ENCODE results near the gene PDCD11. TPM values are rescaled to one million over a fixed set of nuclear protein-coding genes. Genes with fewer than 3 reads are reported as not detected.
"Not testable (repeated sequence)": the region's sequence is repeated elsewhere in the genome, so short reads cannot be mapped to it uniquely, and the experiment has no call there.

Gene PDCD11
- 73.4 TPM for polyA plus RNA-seq (2012; ENCODE audit: insufficient read depth, insufficient read length, low read depth)

GRCh38 chr10:103396067-103396788 is at the start of gene PDCD11, which contains the start of gene ATP5MK:
TSS of gene PDCD11 (plus strand) at chr10:103396626. CDS start at chr10:103398427, 1,801 bp downstream.
TSS of gene ATP5MK (minus strand) at chr10:103396475. CDS start at chr10:103392457, 4,018 bp downstream.
- Histone ChIP-seq H3K4me1 (no peaks in the 10 kb centered on the region), H3K27me3 (no peaks in the 10 kb centered on the region), H3K36me3 (peaks cover 52% of the 10 kb centered on the region), H3K4me3 (ENCODE audit: low read depth, low read length) (peak within 1 kb of the TSS; percentile 89), H3K9me3 (no peaks in the 10 kb centered on the region)
- peak; percentile 24; the same call in 1 of the 2 replicates for TF ChIP-seq CTCF (IDR thresholded peaks at IDR 0.05; ENCODE audit: low read depth, low read length)
- peak; percentile 96 for DNase-seq

GRCh38 chr10:103350175-103350516 is 46.3 kb upstream of the PDCD11 start:
- DNase-seq = no peak

GRCh38 chr10:103350517-103351260 is 45.7 kb upstream of the PDCD11 start, which contains the start of gene PCGF6:
TSS of gene PCGF6 (minus strand) at chr10:103351140. CDS start at chr10:103351066, 74 bp downstream.
- H3K27me3 ChIP-seq = no peaks in the 10 kb centered on the region
- no peak for TF ChIP-seq CTCF (IDR thresholded peaks at IDR 0.05; ENCODE audit: low read depth, low read length)
- no peaks in the 10 kb centered on the region for H3K4me1 ChIP-seq
- peaks cover 30% of the 10 kb centered on the region for H3K36me3 ChIP-seq
- no peaks in the 10 kb centered on the region for H3K9me3 ChIP-seq
- DNase-seq = peak; percentile 92
- H3K4me3 ChIP-seq (ENCODE audit: low read depth, low read length) = peak within 1 kb of the TSS; percentile 81

More at GRCh38 chr10:103350175-103350516, 46.3 kb upstream of the PDCD11 start:
- Histone ChIP-seq H3K4me1 (no peaks in the 10 kb centered on the region), H3K4me3 (ENCODE audit: low read depth, low read length) (peak overlapping the region; percentile 81), H3K36me3 (peaks cover 35% of the 10 kb centered on the region), H3K9me3 (no peaks in the 10 kb centered on the region), H3K27me3 (no peaks in the 10 kb centered on the region)
- no peak for TF ChIP-seq CTCF (IDR thresholded peaks at IDR 0.05; ENCODE audit: low read depth, low read length)

- Histone ChIP-seq H3K9me3 (no peaks in the 10 kb centered on the region), H3K27me3 (no peaks in the 10 kb centered on the region), H3K36me3 (peaks cover 6% of the 10 kb centered on the region), H3K4me3 (ENCODE audit: low read depth, low read length) (no peak overlapping the region), H3K4me1 (no peaks in the 10 kb centered on the region)
- 0 out of 2 replicates have a peak, but pooled peaks have one; percentile 6 for TF ChIP-seq CTCF (IDR thresholded peaks at IDR 0.05; ENCODE audit: low read depth, low read length)
- no peak for DNase-seq
Measured at GRCh38 chr10:103353281-103353680, 43.1 kb upstream of the PDCD11 start.

GRCh38 chr10:103354567-103354966 is 41.9 kb upstream of the PDCD11 start:
- not testable (repeated sequence) for H3K4me1 ChIP-seq; DNase-seq; H3K9me3 ChIP-seq; H3K4me3 ChIP-seq (ENCODE audit: low read depth, low read length); H3K36me3 ChIP-seq; H3K27me3 ChIP-seq

GRCh38 chr10:103355906-103356599 is 40.4 kb upstream of the PDCD11 start:
- no peak for DNase-seq
- no peak overlapping the region for H3K4me3 ChIP-seq (ENCODE audit: low read depth, low read length)
- no peaks in the 10 kb centered on the region for H3K9me3 ChIP-seq
- H3K4me1 ChIP-seq = no peaks in the 10 kb centered on the region
- no peak for TF ChIP-seq CTCF (IDR thresholded peaks at IDR 0.05; ENCODE audit: low read depth, low read length)
- H3K36me3 ChIP-seq = no peaks in the 10 kb centered on the region
- no peaks in the 10 kb centered on the region for H3K27me3 ChIP-seq

- H3K36me3 ChIP-seq; DNase-seq; H3K4me3 ChIP-seq (ENCODE audit: low read depth, low read length); H3K27me3 ChIP-seq; H3K9me3 ChIP-seq; H3K4me1 ChIP-seq: not testable (repeated sequence)
Measured at GRCh38 chr10:103359493-103359892, 36.9 kb upstream of the PDCD11 start.

- DNase-seq, H3K27me3 ChIP-seq: not testable (repeated sequence)
Measured at GRCh38 chr10:103360791-103361190, 35.6 kb upstream of the PDCD11 start.

More at GRCh38 chr10:103360791-103361190, 35.6 kb upstream of the PDCD11 start:
- not testable (repeated sequence) for H3K4me1 ChIP-seq; H3K9me3 ChIP-seq; H3K4me3 ChIP-seq (ENCODE audit: low read depth, low read length); H3K36me3 ChIP-seq

Measured in BE2C (cell line).